ENCODE data around the gene SYVN1.
A peak's percentile ranks its signal among the peaks of the same experiment; 100 is the strongest.
"Not testable (repeated sequence)": the region's sequence is repeated elsewhere in the genome, so short reads cannot be mapped to it uniquely, and the experiment has no call there.

Gene SYVN1

DNA sequence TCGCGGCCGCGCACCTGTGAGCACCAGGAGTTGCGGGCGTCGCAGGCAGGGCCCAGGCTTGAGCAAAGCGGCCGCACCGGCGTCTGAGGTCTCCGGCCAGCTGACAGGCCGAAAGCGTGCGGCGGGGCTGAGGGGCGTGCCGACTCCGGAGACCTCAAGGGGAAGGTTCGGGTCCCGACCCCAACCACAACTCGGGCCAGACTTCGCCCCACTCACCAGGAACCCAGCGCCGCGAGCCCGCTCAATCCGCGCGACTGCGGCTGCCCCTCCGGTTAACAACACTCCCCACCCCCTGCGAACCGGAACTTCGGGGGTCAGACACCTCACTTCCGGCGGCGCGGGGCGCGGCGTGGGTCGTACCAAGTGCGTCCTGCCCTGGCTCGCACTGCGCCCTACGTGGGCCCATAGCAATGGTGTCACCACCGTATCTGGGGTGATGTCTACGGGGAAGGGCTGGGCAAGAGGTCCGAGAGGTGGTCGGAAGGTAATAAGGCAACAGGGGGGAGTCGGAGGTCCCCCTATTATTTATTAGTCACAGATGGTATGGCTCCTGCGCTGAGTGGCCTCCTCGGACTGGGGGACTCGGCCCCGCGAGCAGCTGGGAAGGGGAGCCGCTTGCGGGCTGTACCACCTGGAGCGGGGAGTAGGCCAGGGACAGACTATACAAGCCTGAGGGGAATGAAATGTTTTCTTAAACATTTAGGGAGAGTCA, at the start of gene SYVN1:
SYVN1 (minus strand) TSS at position 280 of the 712 bp plus-strand sequence. CDS start 918 bp downstream, outside the sequence.
- TF ChIP-seq, protein P1, sequence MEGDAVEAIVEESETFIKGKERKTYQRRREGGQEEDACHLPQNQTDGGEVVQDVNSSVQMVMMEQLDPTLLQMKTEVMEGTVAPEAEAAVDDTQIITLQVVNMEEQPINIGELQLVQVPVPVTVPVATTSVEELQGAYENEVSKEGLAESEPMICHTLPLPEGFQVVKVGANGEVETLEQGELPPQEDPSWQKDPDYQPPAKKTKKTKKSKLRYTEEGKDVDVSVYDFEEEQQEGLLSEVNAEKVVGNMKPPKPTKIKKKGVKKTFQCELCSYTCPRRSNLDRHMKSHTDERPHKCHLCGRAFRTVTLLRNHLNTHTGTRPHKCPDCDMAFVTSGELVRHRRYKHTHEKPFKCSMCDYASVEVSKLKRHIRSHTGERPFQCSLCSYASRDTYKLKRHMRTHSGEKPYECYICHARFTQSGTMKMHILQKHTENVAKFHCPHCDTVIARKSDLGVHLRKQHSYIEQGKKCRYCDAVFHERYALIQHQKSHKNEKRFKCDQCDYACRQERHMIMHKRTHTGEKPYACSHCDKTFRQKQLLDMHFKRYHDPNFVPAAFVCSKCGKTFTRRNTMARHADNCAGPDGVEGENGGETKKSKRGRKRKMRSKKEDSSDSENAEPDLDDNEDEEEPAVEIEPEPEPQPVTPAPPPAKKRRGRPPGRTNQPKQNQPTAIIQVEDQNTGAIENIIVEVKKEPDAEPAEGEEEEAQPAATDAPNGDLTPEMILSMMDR (conservative IDR thresholded peaks at IDR 0.05; ENCODE audit: low read depth, low read length), result no peak

DNA sequence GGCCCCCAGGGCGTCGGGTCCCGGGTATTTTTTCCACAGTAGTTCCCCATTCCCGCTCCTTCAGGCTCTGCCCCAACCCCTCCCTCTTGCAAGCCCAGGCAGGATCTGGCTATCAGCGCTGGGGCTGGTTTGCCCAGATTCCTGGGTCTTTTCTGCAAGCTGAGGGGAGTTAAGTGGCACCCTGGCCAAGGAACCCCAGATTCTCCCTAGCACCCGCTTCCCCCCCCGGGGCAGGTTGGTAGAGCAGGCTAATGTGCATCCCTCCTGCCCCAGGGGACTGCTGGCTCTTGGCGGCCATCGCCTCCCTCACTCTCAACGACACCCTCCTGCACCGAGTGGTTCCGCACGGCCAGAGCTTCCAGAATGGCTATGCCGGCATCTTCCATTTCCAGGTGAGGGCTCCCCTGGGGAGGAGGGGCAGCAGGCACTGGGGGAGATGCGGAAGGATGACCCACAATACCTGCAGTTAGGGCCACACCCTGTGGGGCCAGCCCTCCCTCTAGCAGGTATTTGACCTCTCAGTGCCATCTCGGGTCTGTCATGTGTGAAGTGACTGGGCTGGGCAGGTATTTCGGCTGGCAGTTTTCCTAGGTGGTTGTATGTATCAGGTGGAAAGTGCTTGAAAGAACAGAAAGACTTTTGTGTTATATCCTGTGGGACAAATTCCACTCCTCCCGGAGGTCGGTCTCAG, 49.0 kb upstream of the SYVN1 start:
- DNase-seq (ENCODE audit: low read depth), result no peak
- TF ChIP-seq, protein P1 (conservative IDR thresholded peaks at IDR 0.05; ENCODE audit: low read depth, low read length), result no peak
- peak overlapping the region; percentile 87 for H3K4me3 ChIP-seq (ENCODE audit: low read depth, low read length)

More for the DNA sequence above, at the start of gene SYVN1:
- DNase-seq (ENCODE audit: low read depth), result peak; percentile 86
- peak within 1 kb of the TSS; percentile 93 for H3K4me3 ChIP-seq (ENCODE audit: low read depth, low read length)

DNA sequence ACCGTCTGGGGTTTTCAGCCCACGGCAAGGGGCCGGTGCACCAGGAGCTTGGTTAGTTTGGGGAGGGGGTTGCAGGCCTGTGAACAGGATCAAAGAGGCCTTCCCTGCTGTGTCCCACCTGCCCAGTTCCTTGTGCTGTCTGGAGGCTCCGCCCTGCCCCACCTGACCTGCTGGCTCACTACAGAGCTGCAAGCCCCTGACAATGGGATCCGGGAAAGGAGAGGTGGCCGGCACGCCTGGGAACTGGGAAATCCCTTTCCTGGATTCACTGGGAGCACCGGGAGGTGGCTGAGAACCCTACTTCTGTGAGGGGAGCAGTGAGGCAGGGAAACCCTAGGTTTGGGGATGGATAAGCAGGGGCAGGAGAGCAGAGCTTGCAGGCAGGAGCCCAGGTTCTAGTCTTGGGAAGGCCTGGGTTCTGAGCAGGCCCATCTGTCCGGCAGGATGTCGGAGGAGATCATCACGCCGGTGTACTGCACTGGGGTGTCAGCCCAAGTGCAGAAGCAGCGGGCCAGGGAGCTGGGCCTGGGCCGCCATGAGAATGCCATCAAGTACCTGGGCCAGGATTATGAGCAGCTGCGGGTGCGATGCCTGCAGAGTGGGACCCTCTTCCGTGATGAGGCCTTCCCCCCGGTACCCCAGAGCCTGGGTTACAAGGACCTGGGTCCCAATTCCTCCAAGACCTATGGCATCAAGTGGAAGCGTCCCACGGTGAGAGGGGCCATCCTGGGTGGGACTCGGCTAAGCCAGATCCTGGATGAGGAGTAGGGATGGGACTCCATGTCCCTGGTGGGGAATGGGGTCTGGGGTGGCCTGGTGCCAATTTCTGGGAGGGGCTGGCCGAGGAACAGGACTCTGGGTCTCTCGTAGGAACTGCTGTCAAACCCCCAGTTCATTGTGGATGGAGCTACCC, 48.2 kb upstream of the SYVN1 start:
- DNase-seq (ENCODE audit: low read depth), result peak; percentile 20
- peak overlapping the region; percentile 87 for H3K4me3 ChIP-seq (ENCODE audit: low read depth, low read length)
- TF ChIP-seq, protein P1 (conservative IDR thresholded peaks at IDR 0.05; ENCODE audit: low read depth, low read length), result no peak

DNA sequence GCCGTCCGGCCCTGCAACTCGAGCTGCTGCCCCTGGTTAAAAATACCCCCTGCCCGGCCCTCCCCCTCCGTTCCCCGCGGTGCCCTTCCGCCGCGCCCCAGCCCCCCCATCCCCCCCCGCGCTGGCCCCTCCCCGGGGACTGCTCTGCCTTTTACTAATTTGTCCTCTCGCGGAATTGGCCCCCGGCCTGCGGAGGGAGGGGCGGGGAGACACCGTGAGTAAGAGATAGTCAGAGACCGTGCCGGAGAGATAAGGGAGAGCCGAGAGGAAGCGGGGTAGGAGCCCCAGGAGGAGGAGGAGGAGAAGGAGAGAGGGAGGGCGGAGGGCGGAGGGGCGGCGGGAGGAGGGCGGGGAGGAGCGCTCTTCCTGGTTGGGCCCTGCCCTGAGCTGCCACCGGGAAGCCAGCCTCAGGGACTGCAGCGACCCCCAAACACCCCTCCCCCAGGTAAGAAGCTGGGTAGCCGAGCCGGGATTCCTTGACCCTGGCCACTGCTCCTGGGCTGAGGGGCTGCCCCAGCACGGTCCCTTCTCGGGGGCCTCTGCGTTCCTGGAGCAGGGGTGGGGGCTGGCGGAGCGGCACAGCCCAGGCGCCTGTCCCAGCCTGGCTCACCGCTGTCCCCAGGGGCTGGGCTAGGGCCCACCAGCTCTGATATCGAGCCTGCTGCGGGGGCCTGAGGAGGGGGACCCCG, 47.4 kb upstream of the SYVN1 start, which contains the start of gene CAPN1:
CAPN1 (plus strand) TSS at position 360 of the 689 bp plus-strand sequence. CDS start 774 bp downstream, outside the sequence.
- peak; percentile 75 for DNase-seq (ENCODE audit: low read depth)
- H3K4me3 ChIP-seq (ENCODE audit: low read depth, low read length), result peak within 1 kb of the TSS; percentile 87
- TF ChIP-seq, protein P1 (conservative IDR thresholded peaks at IDR 0.05; ENCODE audit: low read depth, low read length), result no peak

DNA sequence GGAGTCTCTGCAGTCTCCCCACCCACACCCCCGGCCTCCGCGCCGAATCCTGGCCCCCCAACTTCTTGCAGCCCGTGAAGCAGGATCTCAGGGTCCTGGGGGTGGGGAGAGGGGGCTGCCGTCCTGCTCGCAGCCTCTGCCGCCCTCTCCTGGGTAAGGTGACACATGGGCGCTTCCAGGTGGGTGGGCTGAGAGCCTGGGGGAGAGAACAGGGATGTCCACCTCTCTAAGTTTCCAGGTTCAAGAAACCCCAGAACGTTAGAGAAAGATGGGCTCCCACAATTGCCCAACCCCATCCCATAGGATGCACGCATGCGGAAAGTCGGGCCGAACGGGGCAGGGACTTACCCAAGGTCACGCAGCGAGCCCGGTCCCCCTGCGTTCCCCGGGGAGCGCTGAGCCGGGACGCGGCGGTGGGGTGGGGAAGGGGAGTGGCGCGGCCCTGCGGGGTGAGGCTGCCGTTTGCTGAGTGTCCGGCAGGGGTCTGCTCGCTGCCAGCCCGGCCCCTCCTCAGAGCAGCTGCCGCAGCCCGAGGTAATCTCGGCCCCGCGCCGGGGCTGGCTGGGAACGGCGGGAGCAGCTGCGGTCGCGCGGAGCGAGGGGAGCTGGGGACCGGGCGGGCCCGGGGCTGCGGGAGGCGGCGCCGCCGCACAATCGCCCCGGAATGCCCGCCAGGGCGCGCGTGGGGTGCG, 46.7 kb upstream of the SYVN1 start:
- DNase-seq (ENCODE audit: low read depth), result peak; percentile 55
- TF ChIP-seq, protein P1 (conservative IDR thresholded peaks at IDR 0.05; ENCODE audit: low read depth, low read length), result peak; percentile 49
- H3K4me3 ChIP-seq (ENCODE audit: low read depth, low read length), result peak overlapping the region; percentile 87

DNA sequence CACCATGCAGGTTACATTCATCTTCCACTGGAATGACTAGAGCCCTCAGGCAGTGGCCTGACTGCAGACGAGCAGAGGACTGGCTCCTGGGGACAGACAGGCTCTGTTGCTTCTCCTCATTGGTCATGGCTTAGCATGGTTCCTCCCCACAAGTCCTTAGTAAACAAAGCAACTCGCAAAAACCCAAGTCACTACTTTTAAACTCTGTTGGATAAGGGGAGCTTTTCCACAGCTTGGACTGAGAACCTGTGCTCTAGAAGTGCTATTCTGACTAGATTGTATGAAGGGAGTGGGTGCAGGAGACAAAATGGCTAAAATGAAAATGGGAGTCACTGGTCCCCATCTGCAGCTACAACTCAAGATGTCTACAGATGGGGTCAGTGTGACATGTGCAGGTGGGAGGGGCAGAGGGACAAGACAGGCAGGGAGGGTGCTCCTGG, 40.3 kb upstream of the SYVN1 start:
- not testable (repeated sequence) for DNase-seq (ENCODE audit: low read depth); H3K4me3 ChIP-seq (ENCODE audit: low read depth, low read length)
